Smooth muscle cell (in vitro differentiated cells): Measurements from ENCODE around the gene ORMDL3. TPM values are rescaled to one million over a fixed set of nuclear protein-coding genes. Genes with fewer than 3 reads are reported as not detected.

Experiments
- DNase-seq: peaks from one replicate; lab custom pipeline; 2025; ENCODE audit not compliant: unreplicated experiment; lab: John Stamatoyannopoulos, UW
- H2AFZ ChIP-seq: fragments of 200-600 bp; sonication (generic); 2 replicates; pipeline ENCODE4 v1.6.0; 2016; ENCODE audit warnings: antibody characterized with exemption, low read depth, mild to moderate bottlenecking
- H3F3A ChIP-seq: fragments of 200-600 bp; sonication (generic); 2 replicates; pipeline ENCODE4 v1.6.0; 2017; ENCODE audit warnings: antibody characterized with exemption, low read depth
- H3K27ac ChIP-seq: fragments of 200-600 bp; sonication (generic); 2 replicates; pipeline ENCODE4 v1.5.1; 2016; ENCODE audit warnings: low read depth, mild to moderate bottlenecking
- H3K27me3 ChIP-seq: fragments of 200-600 bp; sonication (generic); 2 replicates; pipeline ENCODE4 v1.6.1; 2016; ENCODE audit warnings: low read depth, mild to moderate bottlenecking
- H3K36me3 ChIP-seq: fragments of 200-600 bp; sonication (generic); 2 replicates; pipeline ENCODE4 v1.5.1; 2016; ENCODE audit warnings: low read depth
- H3K4me1 ChIP-seq: fragments of 200-600 bp; sonication (generic); 2 replicates; pipeline ENCODE4 v1.5.1; 2016; ENCODE audit warnings: low read depth
- H3K4me2 ChIP-seq: fragments of 200-600 bp; sonication (generic); 2 replicates; pipeline ENCODE4 v1.6.0; 2016; ENCODE audit warnings: mild to moderate bottlenecking
- H3K4me3 ChIP-seq: fragments of 200-600 bp; sonication (generic); 2 replicates; pipeline ENCODE4 v1.5.1; 2016; ENCODE audit warnings: mild to moderate bottlenecking
- H3K79me2 ChIP-seq: fragments of 200-600 bp; sonication (generic); 2 replicates; pipeline ENCODE4 v1.6.0; 2016; ENCODE audit warnings: low read depth, mild to moderate bottlenecking
- H3K9ac ChIP-seq: fragments of 200-600 bp; sonication (generic); 2 replicates; pipeline ENCODE4 v1.6.0; 2016; ENCODE audit warnings: low read depth
- H3K9me3 ChIP-seq: fragments of 200-600 bp; sonication (generic); replicated peaks from 2 replicates; pipeline ENCODE4 v1.5.1; 2016; ENCODE audit warnings: low read depth
- H4K20me1 ChIP-seq: fragments of 200-600 bp; sonication (generic); 2 replicates; pipeline ENCODE4 v1.6.0; 2016; ENCODE audit warnings: low read depth
- CTCF ChIP-seq: fragments of 200-600 bp; sonication (generic); IDR thresholded peaks from 2 replicates; pipeline ENCODE4 v1.5.1; 2017; ENCODE audit warnings: borderline replicate concordance, mild to moderate bottlenecking, antibody characterized with exemption; ENCODE audit not compliant: insufficient read depth, poor library complexity, severe bottlenecking
- WGBS: methylation state at CpG from one replicate; pipeline ENCODE4 v1.1.7; 2016; ENCODE audit warnings: low lambda C conversion rate; 5-methylcytosine and 5-hydroxymethylcytosine counted together
- polyA plus RNA-seq: library from polyadenylated mRNA; unstranded; fragments of >200 nt; fragmentation: Nextera tagmentation; extraction: Ambion mirVana; gene quantifications from 2 replicates; pipeline ENCODE4 v1.2.1, GENCODE V29; 2016
- total RNA-seq: library from RNA; depleted of rRNA; stranded (reverse); fragments of >200 nt; gene quantifications from 2 replicates; pipeline ENCODE4 v1.2.3, GENCODE V29; 2014

The ORMDL3 gene
- total and polyA plus RNA-seq, 2 experiments from 2014 or later, result 24.7 to 29.8 TPM

GRCh38 chr17:39872751-39873150 is 54.6 kb downstream of the ORMDL3 start:
- Histone ChIP-seq H3K4me1 (no peaks in the 10 kb centered on the region), H3K27ac (no peak overlapping the region), H3K4me2 (no peak overlapping the region), H3K36me3 (no peaks in the 10 kb centered on the region), H2AFZ (no peak overlapping the region), H3K9me3 (no peaks in the 10 kb centered on the region), H4K20me1 (no peaks in the 10 kb centered on the region), H3K79me2 (no peaks in the 10 kb centered on the region), H3F3A (no peaks in the 10 kb centered on the region), H3K4me3 (no peak overlapping the region), H3K27me3 (peaks cover 34% of the 10 kb centered on the region), H3K9ac (no peak overlapping the region)
- WGBS, result 92% methylated on average over 2 of the region's 2 CpGs
- no peak for DNase-seq
- TF ChIP-seq CTCF, result no peak

GRCh38 chr17:39871801-39872200 is 55.6 kb downstream of the ORMDL3 start:
- no peaks in the 10 kb centered on the region for H3F3A ChIP-seq
- H3K4me3 ChIP-seq, result no peak overlapping the region
- H3K27ac ChIP-seq, result no peak overlapping the region
- no peak for TF ChIP-seq CTCF
- no peak overlapping the region for H3K4me2 ChIP-seq
- H3K27me3 ChIP-seq, result peaks cover 31% of the 10 kb centered on the region
- H3K9me3 ChIP-seq, result no peaks in the 10 kb centered on the region
- H3K79me2 ChIP-seq, result no peaks in the 10 kb centered on the region
- H2AFZ ChIP-seq, result no peak overlapping the region
- H4K20me1 ChIP-seq, result no peaks in the 10 kb centered on the region
- DNase-seq, result no peak
- H3K4me1 ChIP-seq, result no peaks in the 10 kb centered on the region
- H3K36me3 ChIP-seq, result no peaks in the 10 kb centered on the region
- H3K9ac ChIP-seq, result no peak overlapping the region
- 71% methylated on average over 2 of the region's 2 CpGs for WGBS

Other genes with a start within 250 kb of the ORMDL3 start
- 16.5 and 19.4 TPM in 2 replicates for gene PGAP3, start 239.5 kb downstream of the ORMDL3 start, total RNA-seq
- 19.1 and 26.4 TPM in 2 replicates for gene PGAP3, start 239.5 kb downstream of the ORMDL3 start, polyA plus RNA-seq
- 44.5 and 49.4 TPM in 2 replicates for gene ERBB2, start 227.5 kb downstream of the ORMDL3 start, total RNA-seq
- 53.6 and 56.1 TPM in 2 replicates for gene ERBB2, start 227.5 kb downstream of the ORMDL3 start, polyA plus RNA-seq
- 33.5 and 55.8 TPM in 2 replicates for gene MIEN1, start 197.1 kb downstream of the ORMDL3 start, total RNA-seq
- 70.7 and 71.5 TPM in 2 replicates for gene MIEN1, start 197.1 kb downstream of the ORMDL3 start, polyA plus RNA-seq
- 2.7 and 3.6 TPM in 2 replicates for gene GRB7, start 189.7 kb downstream of the ORMDL3 start, total RNA-seq
- 4.1 and 9.1 TPM in 2 replicates for gene GRB7, start 189.7 kb downstream of the ORMDL3 start, polyA plus RNA-seq
- under 0.01 and 0.40 TPM in 2 replicates for gene IKZF3, start 63.3 kb downstream of the ORMDL3 start, total RNA-seq
- gene IKZF3, start 63.3 kb downstream of the ORMDL3 start, polyA plus RNA-seq, result not detected in 2 replicates
- gene ZPBP2, start 59.4 kb downstream of the ORMDL3 start, total RNA-seq, result not detected in 2 replicates
- not detected in 2 replicates for gene ZPBP2, start 59.4 kb downstream of the ORMDL3 start, polyA plus RNA-seq
- gene GSDMB, start 9.0 kb downstream of the ORMDL3 start, total RNA-seq, result 16.4 TPM in 2 replicates
- gene GSDMB, start 9.0 kb downstream of the ORMDL3 start, polyA plus RNA-seq, result 6.6 and 12.6 TPM in 2 replicates
- not detected in 2 replicates for gene LRRC3C, start 131 bp upstream of the ORMDL3 start, total RNA-seq
- gene LRRC3C, start 131 bp upstream of the ORMDL3 start, polyA plus RNA-seq, result not detected in 2 replicates
- gene GSDMA, start 35.4 kb upstream of the ORMDL3 start, total RNA-seq, result 0.31 and 1.3 TPM in 2 replicates
- gene GSDMA, start 35.4 kb upstream of the ORMDL3 start, polyA plus RNA-seq, result 0.28 and 0.50 TPM in 2 replicates
- gene PSMD3, start 53.2 kb upstream of the ORMDL3 start, total RNA-seq, result 58.0 and 83.8 TPM in 2 replicates
- 110 and 115 TPM in 2 replicates for gene PSMD3, start 53.2 kb upstream of the ORMDL3 start, polyA plus RNA-seq
- not detected in 2 replicates for gene CSF3, start 87.8 kb upstream of the ORMDL3 start, total RNA-seq
- gene CSF3, start 87.8 kb upstream of the ORMDL3 start, polyA plus RNA-seq, result 0.80 TPM in 1 of 2 replicates, not detected in the other
- 68.2 and 76.9 TPM in 2 replicates for gene MED24, start 126.8 kb upstream of the ORMDL3 start, total RNA-seq
- 74.9 and 77.2 TPM in 2 replicates for gene MED24, start 126.8 kb upstream of the ORMDL3 start, polyA plus RNA-seq
- 15.6 and 25.4 TPM in 2 replicates for gene THRA, start 135.4 kb upstream of the ORMDL3 start, total RNA-seq
- 17.6 and 21.2 TPM in 2 replicates for gene THRA, start 135.4 kb upstream of the ORMDL3 start, polyA plus RNA-seq
- 6.0 and 12.5 TPM in 2 replicates for gene NR1D1, start 173.0 kb upstream of the ORMDL3 start, total RNA-seq
- gene NR1D1, start 173.0 kb upstream of the ORMDL3 start, polyA plus RNA-seq, result 18.4 and 19.5 TPM in 2 replicates
- gene MSL1, start 194.4 kb upstream of the ORMDL3 start, total RNA-seq, result 74.9 and 79.0 TPM in 2 replicates
- 24.6 and 26.0 TPM in 2 replicates for gene MSL1, start 194.4 kb upstream of the ORMDL3 start, polyA plus RNA-seq
- gene CASC3, start 212.9 kb upstream of the ORMDL3 start, total RNA-seq, result 25.6 and 33.3 TPM in 2 replicates
- 54.2 and 59.5 TPM in 2 replicates for gene CASC3, start 212.9 kb upstream of the ORMDL3 start, polyA plus RNA-seq
- gene RAPGEFL1, start 249.9 kb upstream of the ORMDL3 start, total RNA-seq, result 2.6 and 4.0 TPM in 2 replicates
- gene RAPGEFL1, start 249.9 kb upstream of the ORMDL3 start, polyA plus RNA-seq, result 3.1 and 6.9 TPM in 2 replicates